WTC11 (cell line): ENCODE measurements around the gene PLEKHA3. TPM values are rescaled to one million over a fixed set of nuclear protein-coding genes. Genes with fewer than 3 reads are reported as not detected.

ENCODE experiments used
- ATAC-seq: fragments of 200-7000 bp; cut with Tn5 transposase; 2 replicates; pipeline ENCODE4 v1.10.0; 2021; ENCODE audit warnings: mild to moderate bottlenecking, moderate library complexity
- CTCF ChIA-PET: fragments of 300-600 bp; sonication (Branson Sonifier 250); formaldehyde crosslinking; loops from one replicate; lab custom pipeline; 2021; ENCODE audit warnings: antibody characterized with exemption; lab: Charles Lee
- POLR2A ChIA-PET: fragments of 350-600 bp; sonication (Branson Sonifier 250); formaldehyde crosslinking; loops from one replicate; lab custom pipeline; 2021; ENCODE audit warnings: antibody characterized with exemption; lab: Charles Lee
- DNase-seq: peaks from one replicate; pipeline ENCODE4 v3.0.0; 2021; ENCODE audit warnings: low spot score
- H3K27ac Mint-ChIP-seq: 2 replicates; pipeline ENCODE4 v1.8.0; 2021; ENCODE audit warnings: mixed read lengths
- H3K27me3 Mint-ChIP-seq: 2 replicates; pipeline ENCODE4 v1.8.0; 2021; ENCODE audit warnings: low read depth, mild to moderate bottlenecking, moderate library complexity, mixed read lengths
- H3K36me3 Mint-ChIP-seq: 2 replicates; pipeline ENCODE4 v1.8.0; 2021; ENCODE audit warnings: mixed read lengths
- H3K4me1 Mint-ChIP-seq: 2 replicates; pipeline ENCODE4 v1.8.0; 2022; ENCODE audit warnings: mixed read lengths
- H3K4me3 Mint-ChIP-seq: 2 replicates; pipeline ENCODE4 v1.8.0; 2021; ENCODE audit warnings: mild to moderate bottlenecking, moderate library complexity, mixed read lengths
- H3K9me3 Mint-ChIP-seq: 2 replicates; pipeline ENCODE4 v1.8.0; 2021; ENCODE audit warnings: mixed read lengths
- ATF1 ChIP-seq: sonication (generic); formaldehyde crosslinking; IDR thresholded peaks from 2 replicates; pipeline ENCODE4 v1.8.1; 2023; ENCODE audit warnings: mild to moderate bottlenecking, moderate library complexity, missing genetic modification reagents
- CBFB ChIP-seq: sonication (generic); formaldehyde crosslinking; IDR thresholded peaks from 2 replicates; pipeline ENCODE4 v1.8.1; 2022; ENCODE audit warnings: mild to moderate bottlenecking, low read depth, missing genetic modification reagents
- CREM ChIP-seq: sonication (generic); formaldehyde crosslinking; IDR thresholded peaks from 2 replicates; pipeline ENCODE4 v1.8.1; 2022; ENCODE audit warnings: mild to moderate bottlenecking, missing genetic modification reagents, moderate library complexity
- JUN ChIP-seq: sonication (generic); formaldehyde crosslinking; IDR thresholded peaks from 2 replicates; pipeline ENCODE4 v1.8.0; 2023; ENCODE audit warnings: mild to moderate bottlenecking, missing genetic modification reagents
- NFATC4 ChIP-seq: fragments of 250-450 bp; sonication (Bioruptor Pico); IDR thresholded peaks from 2 replicates; pipeline ENCODE4 v1.9.0; 2021; ENCODE audit warnings: mild to moderate bottlenecking
- NFE2L1 ChIP-seq: sonication (generic); formaldehyde crosslinking; IDR thresholded peaks from 2 replicates; pipeline ENCODE4 v1.8.1; 2023; ENCODE audit warnings: missing genetic modification reagents
- TP53 ChIP-seq: sonication (generic); formaldehyde crosslinking; IDR thresholded peaks from 2 replicates; pipeline ENCODE4 v1.8.1; 2023; ENCODE audit warnings: mild to moderate bottlenecking, missing genetic modification reagents
- ZNF121 ChIP-seq: sonication (generic); formaldehyde crosslinking; IDR thresholded peaks from 2 replicates; pipeline ENCODE4 v1.8.0; 2023; ENCODE audit warnings: missing genetic modification reagents
- ZNF232 ChIP-seq: sonication (generic); formaldehyde crosslinking; IDR thresholded peaks from 2 replicates; pipeline ENCODE4 v1.8.0; 2022; ENCODE audit warnings: mild to moderate bottlenecking, missing genetic modification reagents
- ZNF317 ChIP-seq: sonication (generic); formaldehyde crosslinking; IDR thresholded peaks from 2 replicates; pipeline ENCODE4 v1.8.1; 2023; ENCODE audit warnings: low read depth, mild to moderate bottlenecking, moderate library complexity, missing genetic modification reagents, borderline replicate concordance
- ZNF396 ChIP-seq: fragments of 250-450 bp; sonication (Bioruptor Pico); IDR thresholded peaks from 2 replicates; pipeline ENCODE4 v1.8.0; 2021; ENCODE audit warnings: mild to moderate bottlenecking, moderate library complexity, borderline replicate concordance
- total RNA-seq: library from RNA; stranded (reverse); gene quantifications from 3 replicates; pipeline ENCODE4 v1.2.3, GENCODE V29; 2021
- TF ChIP-seq, protein P1 (sequence below): sonication (generic); formaldehyde crosslinking; IDR thresholded peaks from 2 replicates; pipeline ENCODE4 v1.8.1; 2023; ENCODE audit warnings: mild to moderate bottlenecking, missing genetic modification reagents
- TF ChIP-seq, protein P2 (sequence below): fragments of 250-450 bp; sonication (Bioruptor Pico); IDR thresholded peaks from 2 replicates; pipeline ENCODE4 v2.1.2; 2022; ENCODE audit warnings: mild to moderate bottlenecking, moderate library complexity
- TF ChIP-seq, protein P3 (sequence below): sonication (generic); formaldehyde crosslinking; IDR thresholded peaks from 2 replicates; pipeline ENCODE4 v1.8.0; 2023; ENCODE audit warnings: missing genetic modification reagents
- TF ChIP-seq, protein P4 (sequence below): sonication (generic); formaldehyde crosslinking; IDR thresholded peaks from 2 replicates; pipeline ENCODE4 v1.8.0; 2022; ENCODE audit warnings: mild to moderate bottlenecking, missing genetic modification reagents
- TF ChIP-seq, protein P5 (sequence below): sonication (generic); formaldehyde crosslinking; IDR thresholded peaks from 2 replicates; pipeline ENCODE4 v1.8.1; 2023; ENCODE audit warnings: mild to moderate bottlenecking, missing genetic modification reagents
- TF ChIP-seq, protein P6 (sequence below): fragments of 250-450 bp; sonication (Bioruptor Pico); conservative IDR thresholded peaks from 2 replicates; pipeline ENCODE4 v1.9.0; 2021; ENCODE audit warnings: mild to moderate bottlenecking

The PLEKHA3 gene
- total RNA-seq, 1 experiment from 2014 or later = 18.7 TPM

DNA sequence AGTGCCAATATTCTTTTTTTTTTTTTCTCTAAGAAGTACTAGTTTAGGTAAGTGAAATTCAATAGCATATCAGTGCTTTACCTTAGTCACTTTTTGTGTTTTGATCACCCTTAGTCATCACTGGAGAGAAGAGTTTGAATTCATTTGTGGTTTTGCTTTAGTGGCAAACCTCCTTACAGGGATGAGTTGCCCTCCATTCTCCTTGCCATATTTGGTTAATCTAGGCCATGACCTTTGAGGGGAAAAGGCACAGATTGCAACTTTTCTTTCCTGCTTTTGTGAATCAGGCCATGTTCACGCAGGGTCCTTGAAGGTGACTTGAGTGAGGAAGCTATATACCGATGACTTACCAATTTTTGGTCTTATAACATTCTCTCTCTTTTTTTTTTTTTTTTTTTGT is 34.4 kb downstream of the PLEKHA3 start (continued):
- TF ChIP-seq, protein P1, sequence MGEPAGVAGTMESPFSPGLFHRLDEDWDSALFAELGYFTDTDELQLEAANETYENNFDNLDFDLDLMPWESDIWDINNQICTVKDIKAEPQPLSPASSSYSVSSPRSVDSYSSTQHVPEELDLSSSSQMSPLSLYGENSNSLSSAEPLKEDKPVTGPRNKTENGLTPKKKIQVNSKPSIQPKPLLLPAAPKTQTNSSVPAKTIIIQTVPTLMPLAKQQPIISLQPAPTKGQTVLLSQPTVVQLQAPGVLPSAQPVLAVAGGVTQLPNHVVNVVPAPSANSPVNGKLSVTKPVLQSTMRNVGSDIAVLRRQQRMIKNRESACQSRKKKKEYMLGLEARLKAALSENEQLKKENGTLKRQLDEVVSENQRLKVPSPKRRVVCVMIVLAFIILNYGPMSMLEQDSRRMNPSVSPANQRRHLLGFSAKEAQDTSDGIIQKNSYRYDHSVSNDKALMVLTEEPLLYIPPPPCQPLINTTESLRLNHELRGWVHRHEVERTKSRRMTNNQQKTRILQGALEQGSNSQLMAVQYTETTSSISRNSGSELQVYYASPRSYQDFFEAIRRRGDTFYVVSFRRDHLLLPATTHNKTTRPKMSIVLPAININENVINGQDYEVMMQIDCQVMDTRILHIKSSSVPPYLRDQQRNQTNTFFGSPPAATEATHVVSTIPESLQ (CRISPR knock-in tag) = no peak

DNA sequence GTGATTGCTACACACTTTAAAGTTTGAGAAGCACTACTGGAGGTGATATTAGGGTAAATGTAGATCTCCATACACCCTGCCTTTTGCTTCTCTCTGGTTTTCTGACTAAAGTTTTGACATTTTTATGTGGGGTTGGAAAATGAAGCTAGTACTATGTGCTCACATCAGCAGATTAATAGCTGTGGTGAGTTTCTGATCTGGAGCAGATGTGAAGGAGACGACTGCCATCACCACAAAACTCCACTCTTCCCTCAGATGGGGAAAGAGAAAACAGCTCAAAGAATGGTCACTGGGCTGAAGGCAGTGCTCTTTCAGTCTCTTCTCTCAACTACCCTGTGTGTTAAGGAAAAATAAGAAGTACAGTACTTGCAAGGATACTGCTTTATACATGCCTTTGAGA is 37.2 kb downstream of the PLEKHA3 start:
- peaks cover 5% of the 10 kb centered on the region for H3K9me3 Mint-ChIP-seq
- no peak overlapping the region for H3K27ac Mint-ChIP-seq
- H3K4me1 Mint-ChIP-seq = no peaks in the 10 kb centered on the region
- ChIA-PET CTCF (interaction anchor here (0.7 to 1.0 kb wide), 2 partner anchors 39 to 183 kb away, joined by 3 to 4 read pairs; no protein-coding TSS in a partner anchor), POLR2A (no interaction called here)
- no peak overlapping the region for H3K4me3 Mint-ChIP-seq
- no peaks in the 10 kb centered on the region for H3K27me3 Mint-ChIP-seq
- DNase-seq (no peak), ATAC-seq (no peak)
- TF ChIP-seq, protein P2, sequence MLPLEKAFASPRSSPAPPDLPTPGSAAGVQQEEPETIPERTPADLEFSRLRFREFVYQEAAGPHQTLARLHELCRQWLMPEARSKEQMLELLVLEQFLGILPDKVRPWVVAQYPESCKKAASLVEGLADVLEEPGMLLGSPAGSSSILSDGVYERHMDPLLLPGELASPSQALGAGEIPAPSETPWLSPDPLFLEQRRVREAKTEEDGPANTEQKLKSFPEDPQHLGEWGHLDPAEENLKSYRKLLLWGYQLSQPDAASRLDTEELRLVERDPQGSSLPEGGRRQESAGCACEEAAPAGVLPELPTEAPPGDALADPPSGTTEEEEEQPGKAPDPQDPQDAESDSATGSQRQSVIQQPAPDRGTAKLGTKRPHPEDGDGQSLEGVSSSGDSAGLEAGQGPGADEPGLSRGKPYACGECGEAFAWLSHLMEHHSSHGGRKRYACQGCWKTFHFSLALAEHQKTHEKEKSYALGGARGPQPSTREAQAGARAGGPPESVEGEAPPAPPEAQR (CRISPR knock-in tag) = no peak
- no peak for TF ChIP-seq ZNF232
- no peak for TF ChIP-seq NFATC4 (CRISPR knock-in tag)
- TF ChIP-seq, protein P3, sequence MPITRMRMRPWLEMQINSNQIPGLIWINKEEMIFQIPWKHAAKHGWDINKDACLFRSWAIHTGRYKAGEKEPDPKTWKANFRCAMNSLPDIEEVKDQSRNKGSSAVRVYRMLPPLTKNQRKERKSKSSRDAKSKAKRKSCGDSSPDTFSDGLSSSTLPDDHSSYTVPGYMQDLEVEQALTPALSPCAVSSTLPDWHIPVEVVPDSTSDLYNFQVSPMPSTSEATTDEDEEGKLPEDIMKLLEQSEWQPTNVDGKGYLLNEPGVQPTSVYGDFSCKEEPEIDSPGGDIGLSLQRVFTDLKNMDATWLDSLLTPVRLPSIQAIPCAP (CRISPR knock-in tag) = no peak
- TF ChIP-seq CBFB (CRISPR knock-in tag) = no peak
- TF ChIP-seq, protein P4, sequence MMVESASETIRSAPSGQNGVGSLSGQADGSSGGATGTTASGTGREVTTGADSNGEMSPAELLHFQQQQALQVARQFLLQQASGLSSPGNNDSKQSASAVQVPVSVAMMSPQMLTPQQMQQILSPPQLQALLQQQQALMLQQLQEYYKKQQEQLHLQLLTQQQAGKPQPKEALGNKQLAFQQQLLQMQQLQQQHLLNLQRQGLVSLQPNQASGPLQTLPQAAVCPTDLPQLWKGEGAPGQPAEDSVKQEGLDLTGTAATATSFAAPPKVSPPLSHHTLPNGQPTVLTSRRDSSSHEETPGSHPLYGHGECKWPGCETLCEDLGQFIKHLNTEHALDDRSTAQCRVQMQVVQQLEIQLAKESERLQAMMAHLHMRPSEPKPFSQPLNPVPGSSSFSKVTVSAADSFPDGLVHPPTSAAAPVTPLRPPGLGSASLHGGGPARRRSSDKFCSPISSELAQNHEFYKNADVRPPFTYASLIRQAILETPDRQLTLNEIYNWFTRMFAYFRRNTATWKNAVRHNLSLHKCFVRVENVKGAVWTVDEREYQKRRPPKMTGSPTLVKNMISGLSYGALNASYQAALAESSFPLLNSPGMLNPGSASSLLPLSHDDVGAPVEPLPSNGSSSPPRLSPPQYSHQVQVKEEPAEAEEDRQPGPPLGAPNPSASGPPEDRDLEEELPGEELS (CRISPR knock-in tag) = no peak
- no peak for TF ChIP-seq ZNF317 (CRISPR knock-in tag)
- TF ChIP-seq CREM (CRISPR knock-in tag) = no peak
- TF ChIP-seq ZNF396 (CRISPR knock-in tag) = no peak
- TF ChIP-seq, protein P5, sequence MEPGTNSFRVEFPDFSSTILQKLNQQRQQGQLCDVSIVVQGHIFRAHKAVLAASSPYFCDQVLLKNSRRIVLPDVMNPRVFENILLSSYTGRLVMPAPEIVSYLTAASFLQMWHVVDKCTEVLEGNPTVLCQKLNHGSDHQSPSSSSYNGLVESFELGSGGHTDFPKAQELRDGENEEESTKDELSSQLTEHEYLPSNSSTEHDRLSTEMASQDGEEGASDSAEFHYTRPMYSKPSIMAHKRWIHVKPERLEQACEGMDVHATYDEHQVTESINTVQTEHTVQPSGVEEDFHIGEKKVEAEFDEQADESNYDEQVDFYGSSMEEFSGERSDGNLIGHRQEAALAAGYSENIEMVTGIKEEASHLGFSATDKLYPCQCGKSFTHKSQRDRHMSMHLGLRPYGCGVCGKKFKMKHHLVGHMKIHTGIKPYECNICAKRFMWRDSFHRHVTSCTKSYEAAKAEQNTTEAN (CRISPR knock-in tag) = no peak
- TF ChIP-seq, protein P6, sequence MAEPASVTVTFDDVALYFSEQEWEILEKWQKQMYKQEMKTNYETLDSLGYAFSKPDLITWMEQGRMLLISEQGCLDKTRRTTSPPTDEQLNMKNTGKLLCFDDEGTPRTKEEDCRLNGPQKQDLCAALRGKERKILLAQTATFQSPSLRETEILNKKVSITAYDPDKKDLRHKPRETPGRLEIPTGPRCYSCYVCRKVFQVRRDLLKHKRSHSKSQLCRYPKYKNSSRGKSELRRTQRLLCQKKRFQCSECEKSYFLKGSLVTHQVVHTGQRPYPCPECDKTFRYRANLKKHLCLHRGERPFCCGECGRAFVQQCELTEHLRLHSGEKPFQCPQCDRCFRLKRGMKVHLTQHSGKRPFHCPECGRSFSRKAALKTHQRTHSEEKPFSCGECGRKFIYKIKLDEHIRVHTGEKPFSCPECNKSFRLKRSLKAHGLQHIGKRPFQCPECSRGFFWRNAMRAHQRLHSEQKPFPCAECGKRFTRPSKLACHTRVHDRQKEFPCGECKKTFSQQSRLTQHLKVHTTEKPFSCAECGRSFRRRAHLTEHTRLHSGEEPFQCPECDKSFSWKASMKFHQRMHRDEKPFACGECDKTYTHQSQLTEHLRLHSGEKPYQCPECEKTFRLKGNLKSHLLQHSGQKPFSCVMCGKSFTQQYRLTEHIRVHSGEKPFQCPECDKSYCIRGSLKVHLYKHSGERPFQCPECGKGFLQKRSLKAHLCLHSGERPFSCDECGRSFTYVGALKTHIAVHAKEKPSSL (CRISPR knock-in tag) = no peak
- no peak for TF ChIP-seq NFE2L1 (CRISPR knock-in tag)
- TF ChIP-seq JUN (CRISPR knock-in tag) = no peak
- no peak for TF ChIP-seq ATF1 (CRISPR knock-in tag)
- TF ChIP-seq ZNF121 (CRISPR knock-in tag) = no peak
- no peak for TF ChIP-seq TP53 (CRISPR knock-in tag)
- no peaks in the 10 kb centered on the region for H3K36me3 Mint-ChIP-seq
